ENCODE results near the gene TBCK. TPM values are rescaled to one million over a fixed set of nuclear protein-coding genes. Genes with fewer than 3 reads are reported as not detected.

TBCK gene
- total RNA-seq, 1 experiment from 2014 or later, result 25.5 TPM

DNA sequence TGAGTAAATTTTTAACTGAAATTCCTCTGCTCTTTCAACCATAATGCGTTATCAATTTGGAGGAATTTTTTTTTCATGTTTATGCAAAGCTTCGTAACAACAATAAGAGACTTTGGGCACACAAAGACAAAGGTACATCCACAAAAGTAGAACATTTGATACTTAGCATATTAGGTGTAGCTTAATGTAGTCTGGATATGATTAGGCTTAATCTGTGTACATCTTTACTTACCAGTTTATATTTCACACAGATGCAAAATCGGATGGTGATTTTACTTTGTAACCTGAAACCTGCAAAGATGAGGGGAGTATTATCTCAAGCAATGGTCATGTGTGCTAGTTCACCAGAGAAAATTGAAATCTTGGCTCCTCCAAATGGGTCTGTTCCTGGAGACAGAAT lies 20.6 kb upstream of the TBCK start:
- CTCF ChIA-PET, result no interaction called here
- Histone ChIP-seq H3K4me3 (ENCODE audit: low read depth, low read length, poor library complexity, severe bottlenecking) (no peak overlapping the region), H3K36me3 (ENCODE audit: insufficient read depth, low read length, poor library complexity, severe bottlenecking) (peaks cover 68% of the 10 kb centered on the region), H3K9me3 (ENCODE audit: low read depth, low read length, poor library complexity, severe bottlenecking) (no peaks in the 10 kb centered on the region), H3K27me3 (replicated peaks; ENCODE audit: insufficient read depth, low read depth, low read length, poor library complexity) (no peaks in the 10 kb centered on the region), H3K27ac (ENCODE audit: low read depth, low read length, poor library complexity, severe bottlenecking) (no peak overlapping the region), H3K4me1 (ENCODE audit: insufficient read depth, low read length, poor library complexity, severe bottlenecking) (no peaks in the 10 kb centered on the region)
- no peak for DNase-seq (ENCODE audit: low spot score)
- intact Hi-C loops (cut with micrococcal nuclease; ENCODE audit: unreplicated experiment), result loop anchor here (1.0 kb wide), 1 partner anchor 32 kb away; the partner anchor contains the start of gene GIMD1
- TF ChIP-seq, protein P1, sequence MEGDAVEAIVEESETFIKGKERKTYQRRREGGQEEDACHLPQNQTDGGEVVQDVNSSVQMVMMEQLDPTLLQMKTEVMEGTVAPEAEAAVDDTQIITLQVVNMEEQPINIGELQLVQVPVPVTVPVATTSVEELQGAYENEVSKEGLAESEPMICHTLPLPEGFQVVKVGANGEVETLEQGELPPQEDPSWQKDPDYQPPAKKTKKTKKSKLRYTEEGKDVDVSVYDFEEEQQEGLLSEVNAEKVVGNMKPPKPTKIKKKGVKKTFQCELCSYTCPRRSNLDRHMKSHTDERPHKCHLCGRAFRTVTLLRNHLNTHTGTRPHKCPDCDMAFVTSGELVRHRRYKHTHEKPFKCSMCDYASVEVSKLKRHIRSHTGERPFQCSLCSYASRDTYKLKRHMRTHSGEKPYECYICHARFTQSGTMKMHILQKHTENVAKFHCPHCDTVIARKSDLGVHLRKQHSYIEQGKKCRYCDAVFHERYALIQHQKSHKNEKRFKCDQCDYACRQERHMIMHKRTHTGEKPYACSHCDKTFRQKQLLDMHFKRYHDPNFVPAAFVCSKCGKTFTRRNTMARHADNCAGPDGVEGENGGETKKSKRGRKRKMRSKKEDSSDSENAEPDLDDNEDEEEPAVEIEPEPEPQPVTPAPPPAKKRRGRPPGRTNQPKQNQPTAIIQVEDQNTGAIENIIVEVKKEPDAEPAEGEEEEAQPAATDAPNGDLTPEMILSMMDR (conservative IDR thresholded peaks at IDR 0.05; ENCODE audit: low read depth, low read length), result no peak
- no peak for TF ChIP-seq EZH2 (IDR thresholded peaks at IDR 0.05; ENCODE audit: borderline replicate concordance, low read depth, low read length, poor library complexity, severe bottlenecking)
- POLR2A ChIA-PET (ENCODE audit: low non-redundant PET), result no interaction called here
- BruUV-seq (replicated peaks), result no TSS peak

- CTCF ChIA-PET, result no interaction called here
- H3K4me1 ChIP-seq (ENCODE audit: insufficient read depth, low read length, poor library complexity, severe bottlenecking), result no peaks in the 10 kb centered on the region
- intact Hi-C loops (cut with micrococcal nuclease; ENCODE audit: unreplicated experiment), result no loop called here
- TF ChIP-seq, protein P1 (conservative IDR thresholded peaks at IDR 0.05; ENCODE audit: low read depth, low read length), result no peak
- no peak for TF ChIP-seq EZH2 (IDR thresholded peaks at IDR 0.05; ENCODE audit: borderline replicate concordance, low read depth, low read length, poor library complexity, severe bottlenecking)
- DNase-seq (ENCODE audit: low spot score), result no peak
- POLR2A ChIA-PET (ENCODE audit: low non-redundant PET), result no interaction called here
- H3K27me3 ChIP-seq (replicated peaks; ENCODE audit: insufficient read depth, low read depth, low read length, poor library complexity), result no peaks in the 10 kb centered on the region
- peaks cover 77% of the 10 kb centered on the region for H3K36me3 ChIP-seq (ENCODE audit: insufficient read depth, low read length, poor library complexity, severe bottlenecking)
- BruUV-seq (replicated peaks), result no TSS peak
- H3K4me3 ChIP-seq (ENCODE audit: low read depth, low read length, poor library complexity, severe bottlenecking), result no peak overlapping the region
- H3K27ac ChIP-seq (ENCODE audit: low read depth, low read length, poor library complexity, severe bottlenecking), result no peak overlapping the region
- no peaks in the 10 kb centered on the region for H3K9me3 ChIP-seq (ENCODE audit: low read depth, low read length, poor library complexity, severe bottlenecking)
Observed at GRCh38 chr4:106334741-106335470, 18.9 kb upstream of the TBCK start.

DNA sequence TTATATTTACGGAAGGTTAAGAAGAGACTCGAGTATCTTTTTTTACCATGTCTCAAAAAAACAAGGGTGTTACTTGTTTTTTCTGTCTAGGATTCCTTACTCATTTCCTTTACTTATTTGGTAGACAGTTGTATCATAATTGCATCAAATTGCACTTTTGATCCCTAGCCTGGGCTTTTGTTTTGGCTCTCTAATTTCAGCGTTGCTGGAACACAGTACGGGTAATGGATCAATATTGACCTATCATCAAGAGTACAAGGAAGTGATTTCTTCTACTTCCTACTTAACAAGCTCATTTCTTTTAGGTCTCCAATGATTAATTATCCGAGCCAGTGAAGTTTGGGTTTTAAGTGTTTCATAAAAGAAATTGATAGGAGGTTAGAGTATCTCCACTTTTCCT lies 17.2 kb upstream of the TBCK start:
- BruUV-seq (replicated peaks), result no TSS peak
- intact Hi-C loops (cut with micrococcal nuclease; ENCODE audit: unreplicated experiment), result no loop called here
- TF ChIP-seq EZH2 (IDR thresholded peaks at IDR 0.05; ENCODE audit: borderline replicate concordance, low read depth, low read length, poor library complexity, severe bottlenecking), result no peak
- TF ChIP-seq, protein P1 (conservative IDR thresholded peaks at IDR 0.05; ENCODE audit: low read depth, low read length), result no peak
- no peak for DNase-seq (ENCODE audit: low spot score)
- CTCF ChIA-PET, result no interaction called here
- peaks cover 79% of the 10 kb centered on the region for H3K36me3 ChIP-seq (ENCODE audit: insufficient read depth, low read length, poor library complexity, severe bottlenecking)
- no peak overlapping the region for H3K4me3 ChIP-seq (ENCODE audit: low read depth, low read length, poor library complexity, severe bottlenecking)
- no peaks in the 10 kb centered on the region for H3K27me3 ChIP-seq (replicated peaks; ENCODE audit: insufficient read depth, low read depth, low read length, poor library complexity)
- no peaks in the 10 kb centered on the region for H3K4me1 ChIP-seq (ENCODE audit: insufficient read depth, low read length, poor library complexity, severe bottlenecking)
- POLR2A ChIA-PET (ENCODE audit: low non-redundant PET), result no interaction called here
- H3K27ac ChIP-seq (ENCODE audit: low read depth, low read length, poor library complexity, severe bottlenecking), result no peak overlapping the region
- H3K9me3 ChIP-seq (ENCODE audit: low read depth, low read length, poor library complexity, severe bottlenecking), result no peaks in the 10 kb centered on the region

Measured in A673 (cell line).